LNCAP (cell line): ENCODE measurements around the gene PLXND1.

Experiments used
- CTCF ChIP-seq: fragments of 450-650 bp; IDR thresholded peaks from 2 replicates; pipeline ENCODE4 v1.5.1; 2017; ENCODE audit warnings: mild to moderate bottlenecking

Gene PLXND1

GRCh38 chr3:129572603-129573002 is 33.9 kb downstream of the PLXND1 start:
- TF ChIP-seq CTCF: no peak

GRCh38 chr3:129571605-129572547 is 34.6 kb downstream of the PLXND1 start:
- TF ChIP-seq CTCF: no peak

GRCh38 chr3:129569856-129570255 is 36.6 kb downstream of the PLXND1 start:
- no peak for TF ChIP-seq CTCF

- no peak for TF ChIP-seq CTCF
These were observed 38.5 kb downstream of the PLXND1 start for GRCh38 chr3:129567939-129568338.

GRCh38 chr3:129567176-129567705 is 39.2 kb downstream of the PLXND1 start:
- no peak for TF ChIP-seq CTCF

GRCh38 chr3:129565902-129566301 is 40.6 kb downstream of the PLXND1 start:
- TF ChIP-seq CTCF: no peak

- TF ChIP-seq CTCF: no peak
These were observed 41.4 kb downstream of the PLXND1 start for GRCh38 chr3:129564981-129565644.
